ENCODE data around the gene ADAM22.

Gene ADAM22

GRCh38 chr7:88101769-88102168 is 167.7 kb downstream of the ADAM22 start (continued):
- no peak for TF ChIP-seq TRIM28 (IDR thresholded peaks at IDR 0.05; ENCODE audit: borderline replicate concordance, low read length)
- no peak for TF ChIP-seq ZNF785 (tag by site-specific recombination; IDR thresholded peaks at IDR 0.05)
- no peak for TF ChIP-seq ZNF776 (tag by site-specific recombination; IDR thresholded peaks at IDR 0.05; ENCODE audit: borderline replicate concordance)

GRCh38 chr7:88102675-88103074 is 168.6 kb downstream of the ADAM22 start:
- peak; percentile 32; the same call in 1 of the 2 replicates for TF ChIP-seq OSR2 (tag by site-specific recombination; IDR thresholded peaks at IDR 0.05)
- peak; percentile 46; the same call in 1 of the 2 replicates for TF ChIP-seq WT1 (tag by site-specific recombination; IDR thresholded peaks at IDR 0.05)
- no peak for TF ChIP-seq ZNF596 (tag by site-specific recombination; IDR thresholded peaks at IDR 0.05)
- peak; percentile 52 for TF ChIP-seq ZNF335 (tag by site-specific recombination; conservative IDR thresholded peaks at IDR 0.05)
- TF ChIP-seq PRDM6 (tag by site-specific recombination; IDR thresholded peaks at IDR 0.05): peak; percentile 60
- Histone ChIP-seq H3K27ac (ENCODE audit: extremely low read depth, low read depth, low read length) (no peak overlapping the region), H3K4me1 (ENCODE audit: control insufficient read depth, insufficient read depth, low read length) (no peaks in the 10 kb centered on the region), H3K36me3 (ENCODE audit: control insufficient read depth in 2 of 2, insufficient read depth in 1 of 2, low read length in 2 of 2) (no peaks in the 10 kb centered on the region), H3K9me3 (ENCODE audit: control insufficient read depth, insufficient read depth, low read depth, low read length) (no peaks in the 10 kb centered on the region), H3K4me3 (ENCODE audit: low read depth, low read length) (no peak overlapping the region)
- CTCF ChIA-PET: no interaction called here
- POLR2A ChIA-PET: interaction anchor here (1.4 kb wide), 1 partner anchor 168 kb away, joined by 4 read pairs; the partner anchor contains the start of gene ADAM22

GRCh38 chr7:88104732-88105131 is 170.7 kb downstream of the ADAM22 start:
- ChIA-PET CTCF (interaction anchor here (0.7 kb wide), 2 partner anchors 21 to 308 kb away, joined by 3 read pairs; no protein-coding TSS in a partner anchor), POLR2A (no interaction called here)
- H3K36me3 ChIP-seq (ENCODE audit: control insufficient read depth in 2 of 2, insufficient read depth in 1 of 2, low read length in 2 of 2): no peaks in the 10 kb centered on the region
- H3K27ac ChIP-seq (ENCODE audit: extremely low read depth, low read depth, low read length): no peak overlapping the region
- no peaks in the 10 kb centered on the region for H3K4me1 ChIP-seq (ENCODE audit: control insufficient read depth, insufficient read depth, low read length)
- no peaks in the 10 kb centered on the region for H3K9me3 ChIP-seq (ENCODE audit: control insufficient read depth, insufficient read depth, low read depth, low read length)
- TF ChIP-seq ZNF623 (tag by site-specific recombination; IDR thresholded peaks at IDR 0.05): no peak
- no peak for TF ChIP-seq ZNF76 (tag by site-specific recombination; IDR thresholded peaks at IDR 0.05; ENCODE audit: borderline replicate concordance, low read depth)
- TF ChIP-seq ZNF404 (tag by site-specific recombination; IDR thresholded peaks at IDR 0.05): no peak
- TF ChIP-seq ZFP3 (tag by site-specific recombination; IDR thresholded peaks at IDR 0.05; ENCODE audit: low read depth): no peak
- no peak for TF ChIP-seq REPIN1 (tag by site-specific recombination; IDR thresholded peaks at IDR 0.05; ENCODE audit: low read depth)
- TF ChIP-seq OVOL3 (tag by site-specific recombination; IDR thresholded peaks at IDR 0.05): no peak
- no peak for TF ChIP-seq KLF1 (tag by site-specific recombination; IDR thresholded peaks at IDR 0.05)
- TF ChIP-seq PRDM6 (tag by site-specific recombination; IDR thresholded peaks at IDR 0.05): no peak
- TF ChIP-seq ZNF544 (tag by site-specific recombination; IDR thresholded peaks at IDR 0.05): no peak
- TF ChIP-seq REST (tag by site-specific recombination; IDR thresholded peaks at IDR 0.05): no peak
- TF ChIP-seq YY1 (tag by site-specific recombination; IDR thresholded peaks at IDR 0.05): no peak
- no peak for TF ChIP-seq ZNF600 (tag by site-specific recombination; IDR thresholded peaks at IDR 0.05)
- no peak for TF ChIP-seq ZNF561 (tag by site-specific recombination; IDR thresholded peaks at IDR 0.05; ENCODE audit: borderline replicate concordance)
- no peak for TF ChIP-seq ZNF354C (tag by site-specific recombination; IDR thresholded peaks at IDR 0.05; ENCODE audit: borderline replicate concordance, low read depth)
- no peak overlapping the region for H3K4me3 ChIP-seq (ENCODE audit: low read depth, low read length)

All from HEK293 (cell line).